GM21528 (cell line): ENCODE results near the gene RAD21L1.
"Not testable (repeated sequence)": the region's sequence is repeated elsewhere in the genome, so short reads cannot be mapped to it uniquely, and the experiment has no call there.

Source experiments
- ATAC-seq: cut with Tn5 transposase; IDR thresholded peaks from one replicate; pipeline ENCODE4 v1.9.1; 2021; ENCODE audit warnings: mild to moderate bottlenecking, moderate library complexity; ENCODE audit not compliant: unreplicated experiment, low FRiP score

Gene RAD21L1

GRCh38 chr20:1199212-1199873, 26.5 kb upstream of the RAD21L1 start:
- ATAC-seq: no peak

GRCh38 chr20:1199964-1200363, 25.9 kb upstream of the RAD21L1 start:
- no peak for ATAC-seq

GRCh38 chr20:1202762-1203504, 22.9 kb upstream of the RAD21L1 start, which contains the start of gene C20orf202:
TSS of gene C20orf202 (plus strand) at chr20:1203454. CDS start at chr20:1203586, 132 bp downstream.
- no peak for ATAC-seq

- ATAC-seq: no peak
Observed at GRCh38 chr20:1203630-1204029, 22.2 kb upstream of the RAD21L1 start.

- no peak for ATAC-seq
Observed at GRCh38 chr20:1204113-1204512, 21.7 kb upstream of the RAD21L1 start.

- ATAC-seq: no peak
Observed at GRCh38 chr20:1204576-1204975, 21.3 kb upstream of the RAD21L1 start.

- no peak for ATAC-seq
Observed at GRCh38 chr20:1205802-1206201, 20.0 kb upstream of the RAD21L1 start.

- no peak for ATAC-seq
Observed at GRCh38 chr20:1206366-1207148, 19.3 kb upstream of the RAD21L1 start.

GRCh38 chr20:1207293-1207878, 18.5 kb upstream of the RAD21L1 start:
- ATAC-seq: no peak

GRCh38 chr20:1209447-1210387, 16.1 kb upstream of the RAD21L1 start:
- ATAC-seq: no peak

GRCh38 chr20:1210501-1210900, 15.3 kb upstream of the RAD21L1 start:
- no peak for ATAC-seq

- ATAC-seq: no peak
Observed at GRCh38 chr20:1212023-1212422, 13.8 kb upstream of the RAD21L1 start.

- no peak for ATAC-seq
Observed at GRCh38 chr20:1212607-1213396, 13.0 kb upstream of the RAD21L1 start.

- no peak for ATAC-seq
Observed at GRCh38 chr20:1214838-1215261, 11.0 kb upstream of the RAD21L1 start.

- ATAC-seq: no peak
Observed at GRCh38 chr20:1215386-1216170, 10.3 kb upstream of the RAD21L1 start.

- ATAC-seq: not testable (repeated sequence)
Observed at GRCh38 chr20:1216527-1217427, 9.1 kb upstream of the RAD21L1 start.

- not testable (repeated sequence) for ATAC-seq
Observed at GRCh38 chr20:1222750-1223149, 3.1 kb upstream of the RAD21L1 start.
